Stimulated activated CD8-positive, alpha-beta memory T cell treated with anti-CD3 and anti-CD28 coated beads, Interleukin-2, amount 100 ng/mL, for 48 hours (primary cell): ENCODE results near the gene FGF14.
"Not testable (repeated sequence)": the region's sequence is repeated elsewhere in the genome, so short reads cannot be mapped to it uniquely, and the experiment has no call there.

Experiments
- DNase-seq, 2 donors: peaks; one replicate each; pipeline ENCODE4 v3.0.0-alpha.2; 2020; ENCODE audit warnings: low read depth in 2 of 2

Gene FGF14

GRCh38 chr13:102040812-102041211 is 361.0 kb downstream of the FGF14 start:
- no peak for DNase-seq

- DNase-seq = no peak
Observed at GRCh38 chr13:102039264-102039663, 362.6 kb downstream of the FGF14 start.

GRCh38 chr13:102038787-102039186 is 363.1 kb downstream of the FGF14 start:
- DNase-seq = no peak

- no peak for DNase-seq
Observed at GRCh38 chr13:102035969-102036368, 365.9 kb downstream of the FGF14 start.

- no peak for DNase-seq
Observed at GRCh38 chr13:102033857-102034331, 368.0 kb downstream of the FGF14 start.

GRCh38 chr13:102033386-102033785 is 368.5 kb downstream of the FGF14 start:
- DNase-seq = no peak

GRCh38 chr13:102028868-102029267 is 373.0 kb downstream of the FGF14 start:
- no peak for DNase-seq

- DNase-seq = no peak
Observed at GRCh38 chr13:102028206-102028605, 373.6 kb downstream of the FGF14 start.

GRCh38 chr13:102021777-102022176 is 380.1 kb downstream of the FGF14 start:
- DNase-seq = no peak

- DNase-seq = no peak
Observed at GRCh38 chr13:102020611-102021216, 381.1 kb downstream of the FGF14 start.

GRCh38 chr13:102018716-102019115 is 383.1 kb downstream of the FGF14 start:
- DNase-seq = no peak

GRCh38 chr13:102017248-102017647 is 384.6 kb downstream of the FGF14 start:
- DNase-seq = no peak

- DNase-seq = no peak
Observed at GRCh38 chr13:102012299-102013293, 389.3 kb downstream of the FGF14 start.

GRCh38 chr13:102011455-102011854 is 390.4 kb downstream of the FGF14 start:
- DNase-seq = not testable (repeated sequence)

GRCh38 chr13:102003848-102004570 is 397.8 kb downstream of the FGF14 start:
- DNase-seq = no peak

GRCh38 chr13:102002287-102002686 is 399.6 kb downstream of the FGF14 start:
- DNase-seq = no peak

- DNase-seq = no peak
Observed at GRCh38 chr13:102000764-102001163, 401.1 kb downstream of the FGF14 start.

- DNase-seq = no peak
Observed at GRCh38 chr13:101998129-101998528, 403.7 kb downstream of the FGF14 start.

- DNase-seq = no peak
Observed at GRCh38 chr13:101996954-101997353, 404.9 kb downstream of the FGF14 start.

GRCh38 chr13:101989798-101990350 is 412.0 kb downstream of the FGF14 start:
- DNase-seq = no peak

GRCh38 chr13:101988140-101988539 is 413.7 kb downstream of the FGF14 start:
- no peak for DNase-seq

GRCh38 chr13:101986316-101986715 is 415.5 kb downstream of the FGF14 start:
- DNase-seq = no peak
